Measurements from ENCODE around the gene RFT1. TPM values are rescaled to one million over a fixed set of nuclear protein-coding genes. Genes with fewer than 3 reads are reported as not detected.

Gene RFT1
- total and polyA plus RNA-seq, 2 experiments from 2014 or later: 11.3 to 13.3 TPM

DNA sequence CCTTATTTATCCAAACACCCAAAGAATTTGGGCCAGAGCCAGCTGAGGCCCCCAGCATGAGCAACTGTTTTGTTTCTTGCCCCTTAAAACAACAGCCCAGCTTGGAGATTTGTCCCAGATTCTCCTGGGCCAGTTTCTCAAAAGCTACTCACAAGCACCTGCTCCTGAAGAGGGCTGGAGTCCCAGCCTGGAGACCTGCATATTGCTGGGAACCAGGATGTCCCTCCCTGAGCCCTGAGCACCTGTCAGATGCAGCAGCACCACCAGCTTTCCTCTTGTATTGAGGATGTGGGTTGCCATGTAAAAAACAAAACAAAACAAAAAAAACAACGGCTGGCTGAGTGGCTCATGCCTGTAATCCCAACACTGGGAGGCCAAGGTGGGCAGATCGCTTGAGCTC lies 7.0 kb upstream of the RFT1 start:
- Histone ChIP-seq H4K20me1 (replicated peaks; ENCODE audit: insufficient read depth) (no peaks in the 10 kb centered on the region), H3K36me3 (ENCODE audit: insufficient read depth) (no peaks in the 10 kb centered on the region), H3K79me2 (replicated peaks; ENCODE audit: insufficient read depth) (no peaks in the 10 kb centered on the region), H3K4me1 (ENCODE audit: insufficient read depth) (no peaks in the 10 kb centered on the region), H3K4me2 (no peak overlapping the region), H3K4me3 (no peak overlapping the region), H3K27ac (ENCODE audit: low read depth) (no peak overlapping the region), H3F3A (replicated peaks; ENCODE audit: low read depth) (no peaks in the 10 kb centered on the region), H3K9me2 (ENCODE audit: insufficient read depth) (no peaks in the 10 kb centered on the region), H2AFZ (no peak overlapping the region), H3K27me3 (ENCODE audit: insufficient read depth) (no peaks in the 10 kb centered on the region)
- Mint-ChIP-seq H3K27me3 (ENCODE audit: insufficient read depth, low read depth, poor library complexity) (peaks cover 5% of the 10 kb centered on the region), H3K27ac (no peak overlapping the region), H3K36me3 (ENCODE audit: low read depth) (no peaks in the 10 kb centered on the region), H3K4me3 (no peak overlapping the region), H3K9me3 (no peaks in the 10 kb centered on the region), H3K4me1 (peaks cover under 1% of the 10 kb centered on the region; the same call in 2 of the 3 replicates)
- DNase-seq (ENCODE audit: low spot score): no peak
- ATAC-seq: no peak
- no peak for TF ChIP-seq NANOG (IDR thresholded peaks at IDR 0.05; ENCODE audit: borderline replicate concordance)
- TF ChIP-seq STAT1 (IDR thresholded peaks at IDR 0.05; ENCODE audit: unreplicated experiment): no peak
- TF ChIP-seq ZNF114 (CRISPR knock-in tag; IDR thresholded peaks at IDR 0.05): no peak
- no peak for TF ChIP-seq EZH2 (IDR thresholded peaks at IDR 0.05; ENCODE audit: low read depth, unreplicated experiment)
- TF ChIP-seq, protein P1, sequence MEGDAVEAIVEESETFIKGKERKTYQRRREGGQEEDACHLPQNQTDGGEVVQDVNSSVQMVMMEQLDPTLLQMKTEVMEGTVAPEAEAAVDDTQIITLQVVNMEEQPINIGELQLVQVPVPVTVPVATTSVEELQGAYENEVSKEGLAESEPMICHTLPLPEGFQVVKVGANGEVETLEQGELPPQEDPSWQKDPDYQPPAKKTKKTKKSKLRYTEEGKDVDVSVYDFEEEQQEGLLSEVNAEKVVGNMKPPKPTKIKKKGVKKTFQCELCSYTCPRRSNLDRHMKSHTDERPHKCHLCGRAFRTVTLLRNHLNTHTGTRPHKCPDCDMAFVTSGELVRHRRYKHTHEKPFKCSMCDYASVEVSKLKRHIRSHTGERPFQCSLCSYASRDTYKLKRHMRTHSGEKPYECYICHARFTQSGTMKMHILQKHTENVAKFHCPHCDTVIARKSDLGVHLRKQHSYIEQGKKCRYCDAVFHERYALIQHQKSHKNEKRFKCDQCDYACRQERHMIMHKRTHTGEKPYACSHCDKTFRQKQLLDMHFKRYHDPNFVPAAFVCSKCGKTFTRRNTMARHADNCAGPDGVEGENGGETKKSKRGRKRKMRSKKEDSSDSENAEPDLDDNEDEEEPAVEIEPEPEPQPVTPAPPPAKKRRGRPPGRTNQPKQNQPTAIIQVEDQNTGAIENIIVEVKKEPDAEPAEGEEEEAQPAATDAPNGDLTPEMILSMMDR (conservative IDR thresholded peaks at IDR 0.05; ENCODE audit: low read depth in 2 of 2): no peak
- no peak for TF ChIP-seq JUNB (IDR thresholded peaks at IDR 0.05; ENCODE audit: unreplicated experiment)
- TF ChIP-seq, protein P2, sequence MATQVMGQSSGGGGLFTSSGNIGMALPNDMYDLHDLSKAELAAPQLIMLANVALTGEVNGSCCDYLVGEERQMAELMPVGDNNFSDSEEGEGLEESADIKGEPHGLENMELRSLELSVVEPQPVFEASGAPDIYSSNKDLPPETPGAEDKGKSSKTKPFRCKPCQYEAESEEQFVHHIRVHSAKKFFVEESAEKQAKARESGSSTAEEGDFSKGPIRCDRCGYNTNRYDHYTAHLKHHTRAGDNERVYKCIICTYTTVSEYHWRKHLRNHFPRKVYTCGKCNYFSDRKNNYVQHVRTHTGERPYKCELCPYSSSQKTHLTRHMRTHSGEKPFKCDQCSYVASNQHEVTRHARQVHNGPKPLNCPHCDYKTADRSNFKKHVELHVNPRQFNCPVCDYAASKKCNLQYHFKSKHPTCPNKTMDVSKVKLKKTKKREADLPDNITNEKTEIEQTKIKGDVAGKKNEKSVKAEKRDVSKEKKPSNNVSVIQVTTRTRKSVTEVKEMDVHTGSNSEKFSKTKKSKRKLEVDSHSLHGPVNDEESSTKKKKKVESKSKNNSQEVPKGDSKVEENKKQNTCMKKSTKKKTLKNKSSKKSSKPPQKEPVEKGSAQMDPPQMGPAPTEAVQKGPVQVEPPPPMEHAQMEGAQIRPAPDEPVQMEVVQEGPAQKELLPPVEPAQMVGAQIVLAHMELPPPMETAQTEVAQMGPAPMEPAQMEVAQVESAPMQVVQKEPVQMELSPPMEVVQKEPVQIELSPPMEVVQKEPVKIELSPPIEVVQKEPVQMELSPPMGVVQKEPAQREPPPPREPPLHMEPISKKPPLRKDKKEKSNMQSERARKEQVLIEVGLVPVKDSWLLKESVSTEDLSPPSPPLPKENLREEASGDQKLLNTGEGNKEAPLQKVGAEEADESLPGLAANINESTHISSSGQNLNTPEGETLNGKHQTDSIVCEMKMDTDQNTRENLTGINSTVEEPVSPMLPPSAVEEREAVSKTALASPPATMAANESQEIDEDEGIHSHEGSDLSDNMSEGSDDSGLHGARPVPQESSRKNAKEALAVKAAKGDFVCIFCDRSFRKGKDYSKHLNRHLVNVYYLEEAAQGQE (IDR thresholded peaks at IDR 0.05; ENCODE audit: unreplicated experiment): no peak
- TF ChIP-seq, protein P3, sequence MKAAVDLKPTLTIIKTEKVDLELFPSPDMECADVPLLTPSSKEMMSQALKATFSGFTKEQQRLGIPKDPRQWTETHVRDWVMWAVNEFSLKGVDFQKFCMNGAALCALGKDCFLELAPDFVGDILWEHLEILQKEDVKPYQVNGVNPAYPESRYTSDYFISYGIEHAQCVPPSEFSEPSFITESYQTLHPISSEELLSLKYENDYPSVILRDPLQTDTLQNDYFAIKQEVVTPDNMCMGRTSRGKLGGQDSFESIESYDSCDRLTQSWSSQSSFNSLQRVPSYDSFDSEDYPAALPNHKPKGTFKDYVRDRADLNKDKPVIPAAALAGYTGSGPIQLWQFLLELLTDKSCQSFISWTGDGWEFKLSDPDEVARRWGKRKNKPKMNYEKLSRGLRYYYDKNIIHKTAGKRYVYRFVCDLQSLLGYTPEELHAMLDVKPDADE (IDR thresholded peaks at IDR 0.05): no peak
- no peak for TF ChIP-seq POLR2AphosphoS5 (IDR thresholded peaks at IDR 0.05; ENCODE audit: low read depth)
- no peak for TF ChIP-seq ZNF331 (CRISPR knock-in tag; IDR thresholded peaks at IDR 0.05; ENCODE audit: low read depth)
- TF ChIP-seq EZH2phosphoT487 (IDR thresholded peaks at IDR 0.05; ENCODE audit: unreplicated experiment): no peak
- TF ChIP-seq, protein P4, sequence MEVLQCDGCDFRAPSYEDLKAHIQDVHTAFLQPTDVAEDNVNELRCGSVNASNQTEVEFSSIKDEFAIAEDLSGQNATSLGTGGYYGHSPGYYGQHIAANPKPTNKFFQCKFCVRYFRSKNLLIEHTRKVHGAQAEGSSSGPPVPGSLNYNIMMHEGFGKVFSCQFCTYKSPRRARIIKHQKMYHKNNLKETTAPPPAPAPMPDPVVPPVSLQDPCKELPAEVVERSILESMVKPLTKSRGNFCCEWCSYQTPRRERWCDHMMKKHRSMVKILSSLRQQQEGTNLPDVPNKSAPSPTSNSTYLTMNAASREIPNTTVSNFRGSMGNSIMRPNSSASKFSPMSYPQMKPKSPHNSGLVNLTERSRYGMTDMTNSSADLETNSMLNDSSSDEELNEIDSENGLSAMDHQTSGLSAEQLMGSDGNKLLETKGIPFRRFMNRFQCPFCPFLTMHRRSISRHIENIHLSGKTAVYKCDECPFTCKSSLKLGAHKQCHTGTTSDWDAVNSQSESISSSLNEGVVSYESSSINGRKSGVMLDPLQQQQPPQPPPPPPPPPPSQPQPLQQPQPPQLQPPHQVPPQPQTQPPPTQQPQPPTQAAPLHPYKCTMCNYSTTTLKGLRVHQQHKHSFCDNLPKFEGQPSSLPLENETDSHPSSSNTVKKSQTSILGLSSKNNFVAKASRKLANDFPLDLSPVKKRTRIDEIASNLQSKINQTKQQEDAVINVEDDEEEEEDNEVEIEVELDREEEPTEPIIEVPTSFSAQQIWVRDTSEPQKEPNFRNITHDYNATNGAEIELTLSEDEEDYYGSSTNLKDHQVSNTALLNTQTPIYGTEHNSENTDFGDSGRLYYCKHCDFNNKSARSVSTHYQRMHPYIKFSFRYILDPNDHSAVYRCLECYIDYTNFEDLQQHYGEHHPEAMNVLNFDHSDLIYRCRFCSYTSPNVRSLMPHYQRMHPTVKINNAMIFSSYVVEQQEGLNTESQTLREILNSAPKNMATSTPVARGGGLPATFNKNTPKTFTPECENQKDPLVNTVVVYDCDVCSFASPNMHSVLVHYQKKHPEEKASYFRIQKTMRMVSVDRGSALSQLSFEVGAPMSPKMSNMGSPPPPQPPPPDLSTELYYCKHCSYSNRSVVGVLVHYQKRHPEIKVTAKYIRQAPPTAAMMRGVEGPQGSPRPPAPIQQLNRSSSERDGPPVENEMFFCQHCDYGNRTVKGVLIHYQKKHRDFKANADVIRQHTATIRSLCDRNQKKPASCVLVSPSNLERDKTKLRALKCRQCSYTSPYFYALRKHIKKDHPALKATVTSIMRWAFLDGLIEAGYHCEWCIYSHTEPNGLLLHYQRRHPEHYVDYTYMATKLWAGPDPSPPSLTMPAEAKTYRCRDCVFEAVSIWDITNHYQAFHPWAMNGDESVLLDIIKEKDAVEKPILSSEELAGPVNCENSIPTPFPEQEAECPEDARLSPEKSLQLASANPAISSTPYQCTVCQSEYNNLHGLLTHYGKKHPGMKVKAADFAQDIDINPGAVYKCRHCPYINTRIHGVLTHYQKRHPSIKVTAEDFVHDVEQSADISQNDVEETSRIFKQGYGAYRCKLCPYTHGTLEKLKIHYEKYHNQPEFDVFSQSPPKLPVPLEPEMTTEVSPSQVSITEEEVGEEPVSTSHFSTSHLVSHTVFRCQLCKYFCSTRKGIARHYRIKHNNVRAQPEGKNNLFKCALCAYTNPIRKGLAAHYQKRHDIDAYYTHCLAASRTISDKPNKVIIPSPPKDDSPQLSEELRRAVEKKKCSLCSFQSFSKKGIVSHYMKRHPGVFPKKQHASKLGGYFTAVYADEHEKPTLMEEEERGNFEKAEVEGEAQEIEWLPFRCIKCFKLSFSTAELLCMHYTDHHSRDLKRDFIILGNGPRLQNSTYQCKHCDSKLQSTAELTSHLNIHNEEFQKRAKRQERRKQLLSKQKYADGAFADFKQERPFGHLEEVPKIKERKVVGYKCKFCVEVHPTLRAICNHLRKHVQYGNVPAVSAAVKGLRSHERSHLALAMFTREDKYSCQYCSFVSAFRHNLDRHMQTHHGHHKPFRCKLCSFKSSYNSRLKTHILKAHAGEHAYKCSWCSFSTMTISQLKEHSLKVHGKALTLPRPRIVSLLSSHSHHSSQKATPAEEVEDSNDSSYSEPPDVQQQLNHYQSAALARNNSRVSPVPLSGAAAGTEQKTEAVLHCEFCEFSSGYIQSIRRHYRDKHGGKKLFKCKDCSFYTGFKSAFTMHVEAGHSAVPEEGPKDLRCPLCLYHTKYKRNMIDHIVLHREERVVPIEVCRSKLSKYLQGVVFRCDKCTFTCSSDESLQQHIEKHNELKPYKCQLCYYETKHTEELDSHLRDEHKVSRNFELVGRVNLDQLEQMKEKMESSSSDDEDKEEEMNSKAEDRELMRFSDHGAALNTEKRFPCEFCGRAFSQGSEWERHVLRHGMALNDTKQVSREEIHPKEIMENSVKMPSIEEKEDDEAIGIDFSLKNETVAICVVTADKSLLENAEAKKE (CRISPR knock-in tag; IDR thresholded peaks at IDR 0.05): no peak
- TF ChIP-seq CREB1 (CRISPR knock-in tag; IDR thresholded peaks at IDR 0.05; ENCODE audit: low read depth): no peak
